K562 (cell line): ENCODE data around the gene CFAP157. TPM values are rescaled to one million over a fixed set of nuclear protein-coding genes. Genes with fewer than 3 reads are reported as not detected.

Experiments used
- E2F5 ChIP-seq: sonication (generic); formaldehyde crosslinking; IDR thresholded peaks from 2 replicates; pipeline ENCODE4 v1.8.0; 2022; ENCODE audit warnings: mild to moderate bottlenecking, missing genetic modification reagents
- ZNF318 ChIP-seq, 2 experiments: fragments of 450-650 bp; IDR thresholded peaks; 2 replicates each; pipeline ENCODE4 v1.6.1; 2016; ENCODE audit warnings: mild to moderate bottlenecking in 2 of 2, borderline replicate concordance in 1 of 2, low read depth in 1 of 2, moderate library complexity in 1 of 2
- polyA plus RNA-seq, 8 experiments: library from polyadenylated mRNA; depleted of rRNA in 4 of 8; stranded (reverse) in 5 of 8; unstranded in 3 of 8; fragments of >200 nt; fragmentation: Nextera tagmentation in 2 of 8; fragmentation: Illumina TruSeq in 1 of 8; extraction: Ambion mirVana in 2 of 8; extraction: Trizol in 1 of 8; gene quantifications; 2 replicates each; pipeline versions ENCODE4 v1.2.1 to v1.2.3, GENCODE V29; 2011 to 2014; ENCODE audit warnings: inconsistent platforms in 1 of 8, missing spikeins in 1 of 8
- total RNA-seq, 7 experiments: library from RNA; depleted of rRNA in 6 of 7; stranded (reverse); fragments of >200 nt in 6 of 7; fragmentation: Illumina TruSeq in 2 of 7; extraction: Trizol in 2 of 7; gene quantifications; 2 replicates each; pipeline versions ENCODE4 v1.2.1 to v1.2.3, GENCODE V29; 2011 to 2021; ENCODE audit warnings: low replicate concordance in 1 of 7

The CFAP157 gene
- total and polyA plus RNA-seq, 9 of the 15 experiments (the other 6 are each of a cell fraction or from before 2014, with no cell fraction given), result 0.03 TPM; not detected in 8

DNA sequence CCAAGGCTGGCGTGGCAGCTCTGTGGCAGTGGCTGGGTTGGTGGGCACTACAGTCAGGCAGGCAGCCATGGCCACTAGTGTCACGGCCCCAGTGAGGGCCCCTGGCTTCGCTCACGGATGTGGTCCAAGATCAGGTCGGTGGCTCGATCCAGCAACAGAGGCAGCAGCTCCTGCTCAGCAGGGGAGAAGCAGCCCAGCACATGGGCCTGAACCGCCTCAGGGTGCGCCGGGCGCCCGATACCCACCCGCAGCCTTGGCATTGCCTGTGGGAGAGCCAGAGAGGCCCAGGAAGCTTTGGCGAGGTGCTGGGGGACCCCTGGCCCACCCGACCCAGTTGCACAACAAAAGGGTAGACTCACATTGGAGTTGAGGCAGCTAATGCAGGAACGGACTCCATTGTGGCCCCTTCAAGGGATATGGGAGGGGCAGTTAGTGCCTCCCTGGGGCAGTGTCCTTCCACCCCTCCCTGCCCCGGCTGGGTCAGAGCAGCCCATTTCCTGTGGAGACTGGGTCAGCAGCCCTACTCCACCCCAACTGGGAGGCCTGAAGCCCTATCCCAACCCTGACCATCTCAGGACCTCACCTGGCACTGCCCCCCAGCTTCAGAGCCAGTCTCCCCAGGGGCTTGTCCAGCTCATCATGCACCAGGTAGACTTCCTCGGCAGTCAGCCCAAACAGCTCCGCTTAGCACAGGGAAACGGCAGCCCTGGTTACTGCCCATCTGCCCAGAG lies 7.4 kb downstream of the CFAP157 start (continued):
- TF ChIP-seq ZNF318 (IDR thresholded peaks at IDR 0.05; ENCODE audit: borderline replicate concordance in 1 of 2, low read depth in 1 of 2) (no peak), E2F5 (CRISPR knock-in tag) (0 out of 2 replicates have a peak, but pooled peaks have one; percentile 43)
